GM23338 (cell line): Measurements from ENCODE around the gene CRPPA. TPM values are rescaled to one million over a fixed set of nuclear protein-coding genes. Genes with fewer than 3 reads are reported as not detected.

Experiments
- ATAC-seq: fragments of 200-7000 bp; cut with Tn5 transposase; 3 replicates; pipeline ENCODE4 v1.9.1; 2020
- DNase-seq: peaks from one replicate; pipeline ENCODE4 v3.0.0-alpha.2; 2015; ENCODE audit warnings: low spot score
- H2AFZ ChIP-seq: fragments of 200-600 bp; sonication (generic); 2 replicates; pipeline ENCODE4 v1.8.0; 2016; ENCODE audit warnings: antibody characterized with exemption, mild to moderate bottlenecking, moderate library complexity
- H3F3A ChIP-seq: fragments of 200-600 bp; sonication (generic); replicated peaks from 2 replicates; pipeline ENCODE4 v1.8.0; 2017; ENCODE audit warnings: antibody characterized with exemption, mixed run types, low read depth
- H3K27ac ChIP-seq: fragments of 200-600 bp; sonication (generic); 2 replicates; pipeline ENCODE4 v1.6.1; 2016; ENCODE audit warnings: low read depth
- H3K27me3 ChIP-seq: fragments of 200-600 bp; sonication (generic); 2 replicates; pipeline ENCODE4 v1.8.0; 2016; ENCODE audit warnings: mild to moderate bottlenecking, mixed run types, moderate library complexity; ENCODE audit not compliant: insufficient read depth
- H3K36me3 ChIP-seq: fragments of 200-600 bp; sonication (generic); 2 replicates; pipeline ENCODE4 v1.8.0; 2016; ENCODE audit warnings: mild to moderate bottlenecking; ENCODE audit not compliant: insufficient read depth
- H3K4me1 ChIP-seq: fragments of 200-600 bp; sonication (generic); 2 replicates; pipeline ENCODE4 v1.8.0; 2016; ENCODE audit warnings: mild to moderate bottlenecking, moderate library complexity; ENCODE audit not compliant: insufficient read depth
- H3K4me2 ChIP-seq: fragments of 200-600 bp; sonication (generic); 2 replicates; pipeline ENCODE4 v1.7.1; 2017; ENCODE audit warnings: mixed run types
- H3K4me3 ChIP-seq: fragments of 200-600 bp; sonication (generic); 2 replicates; pipeline ENCODE4 v1.6.1; 2016; ENCODE audit warnings: mixed run types
- H3K79me2 ChIP-seq: fragments of 200-600 bp; sonication (generic); replicated peaks from 2 replicates; pipeline ENCODE4 v1.8.0; 2017; ENCODE audit warnings: mild to moderate bottlenecking; ENCODE audit not compliant: insufficient read depth
- H3K9me2 ChIP-seq: fragments of 200-600 bp; sonication (generic); 2 replicates; pipeline ENCODE4 v1.8.0; 2017; ENCODE audit not compliant: insufficient read depth
- H4K20me1 ChIP-seq: fragments of 200-600 bp; sonication (generic); replicated peaks from 2 replicates; pipeline ENCODE4 v1.8.0; 2017; ENCODE audit warnings: mild to moderate bottlenecking; ENCODE audit not compliant: insufficient read depth
- H3K27ac Mint-ChIP-seq: 2 replicates; pipeline ENCODE4 v1.8.0; 2020; ENCODE audit warnings: inconsistent platforms, mild to moderate bottlenecking, moderate library complexity, mixed read lengths
- H3K27me3 Mint-ChIP-seq: 3 replicates; pipeline ENCODE4 v1.8.0; 2022; ENCODE audit warnings: low read depth, mild to moderate bottlenecking, moderate library complexity, mixed read lengths, inconsistent platforms; ENCODE audit not compliant: insufficient read depth, poor library complexity
- H3K36me3 Mint-ChIP-seq: 3 replicates; pipeline ENCODE4 v1.8.0; 2021; ENCODE audit warnings: low read depth, mild to moderate bottlenecking, inconsistent platforms, moderate library complexity, mixed read lengths
- H3K4me1 Mint-ChIP-seq: 3 replicates; pipeline ENCODE4 v1.8.0; 2020; ENCODE audit warnings: mild to moderate bottlenecking, inconsistent platforms, mixed read lengths
- H3K4me3 Mint-ChIP-seq: 3 replicates; pipeline ENCODE4 v1.8.0; 2021; ENCODE audit warnings: moderate library complexity, mild to moderate bottlenecking, inconsistent platforms, mixed read lengths
- H3K9me3 Mint-ChIP-seq: 3 replicates; pipeline ENCODE4 v1.8.0; 2020; ENCODE audit warnings: moderate library complexity, mild to moderate bottlenecking, inconsistent platforms, mixed read lengths
- CREB1 ChIP-seq: fragments of 250-450 bp; sonication (Bioruptor Pico); IDR thresholded peaks from 2 replicates; pipeline ENCODE4 v1.5.0; 2020; ENCODE audit warnings: low read depth, mild to moderate bottlenecking, moderate library complexity
- ETS1 ChIP-seq: IDR thresholded peaks from 2 replicates; pipeline ENCODE4 v1.6.1; 2016; ENCODE audit warnings: antibody characterized with exemption
- EZH2phosphoT487 ChIP-seq: fragments of 200-600 bp; sonication (generic); IDR thresholded peaks from one replicate; pipeline ENCODE4 v1.8.1; 2018; ENCODE audit warnings: antibody characterized with exemption; ENCODE audit not compliant: unreplicated experiment
- JUNB ChIP-seq: IDR thresholded peaks from one replicate; pipeline ENCODE4 v1.6.1; 2016; ENCODE audit warnings: antibody characterized with exemption; ENCODE audit not compliant: unreplicated experiment
- POLR2AphosphoS5 ChIP-seq: IDR thresholded peaks from 2 replicates; pipeline ENCODE4 v1.6.1; 2016; ENCODE audit warnings: antibody characterized with exemption, low read depth
- REST ChIP-seq: IDR thresholded peaks from one replicate; pipeline ENCODE4 v1.6.1; 2018; ENCODE audit warnings: antibody characterized with exemption; ENCODE audit not compliant: unreplicated experiment
- STAT1 ChIP-seq: IDR thresholded peaks from one replicate; pipeline ENCODE4 v1.6.1; 2016; ENCODE audit warnings: antibody characterized with exemption; ENCODE audit not compliant: unreplicated experiment
- ZNF114 ChIP-seq: fragments of 250-450 bp; sonication (Bioruptor Pico); IDR thresholded peaks from 2 replicates; pipeline ENCODE4 v1.5.0; 2020; ENCODE audit warnings: mild to moderate bottlenecking, moderate library complexity
- ZNF331 ChIP-seq: fragments of 250-450 bp; sonication (Bioruptor Pico); IDR thresholded peaks from 2 replicates; pipeline ENCODE4 v1.5.0; 2020; ENCODE audit warnings: low read depth, mild to moderate bottlenecking, moderate library complexity
- ZNF462 ChIP-seq: fragments of 250-450 bp; sonication (Bioruptor Pico); IDR thresholded peaks from 2 replicates; pipeline ENCODE4 v1.5.0; 2020; ENCODE audit warnings: mild to moderate bottlenecking, moderate library complexity
- polyA plus RNA-seq: library from polyadenylated mRNA; unstranded; fragments of >200 nt; fragmentation: Nextera tagmentation; extraction: Ambion mirVana; gene quantifications from 2 replicates; pipeline ENCODE4 v1.2.1, GENCODE V29; 2016
- total RNA-seq: library from RNA; depleted of rRNA; stranded (reverse); fragments of >200 nt; shearing (Covaris generic); gene quantifications from 2 replicates; pipeline ENCODE4 v1.2.3, GENCODE V29; 2014

The CRPPA gene
- total and polyA plus RNA-seq, 2 experiments from 2014 or later: 0.45 to 0.73 TPM

- Histone ChIP-seq H3K9me2 (no peaks in the 10 kb centered on the region), H3K27ac (no peak overlapping the region), H3F3A (no peaks in the 10 kb centered on the region), H2AFZ (peak overlapping the region; percentile 83), H3K4me3 (peak overlapping the region; percentile 88), H3K36me3 (no peaks in the 10 kb centered on the region), H4K20me1 (no peaks in the 10 kb centered on the region), H3K4me2 (peak overlapping the region; percentile 75), H3K4me1 (peaks cover 6% of the 10 kb centered on the region), H3K79me2 (no peaks in the 10 kb centered on the region), H3K27me3 (peaks cover 23% of the 10 kb centered on the region)
- Mint-ChIP-seq H3K4me1 (peaks cover 9% of the 10 kb centered on the region; the same call in 2 of the 3 replicates), H3K36me3 (no peaks in the 10 kb centered on the region), H3K4me3 (peak overlapping the region; percentile 83), H3K27me3 (peaks cover 17% of the 10 kb centered on the region), H3K27ac (0 out of 2 replicates have a peak overlapping the region, but pooled peaks have one; percentile 84), H3K9me3 (no peaks in the 10 kb centered on the region; the same call in 2 of the 3 replicates)
- TF ChIP-seq ETS1 (no peak), ZNF114 (CRISPR knock-in tag) (no peak), JUNB (no peak), STAT1 (no peak), POLR2AphosphoS5 (no peak), REST (no peak), ZNF331 (CRISPR knock-in tag) (no peak), ZNF462 (CRISPR knock-in tag) (no peak), EZH2phosphoT487 (no peak), CREB1 (CRISPR knock-in tag) (no peak)
- DNase-seq: no peak
- ATAC-seq: no peak
Measured at GRCh38 chr7:16420329-16420648, 1.0 kb downstream of the CRPPA start.
